BJ (cell line): ENCODE data around the gene TEX10. TPM values are rescaled to one million over a fixed set of nuclear protein-coding genes. Genes with fewer than 3 reads are reported as not detected.

Source experiments
- CTCF ChIA-PET: fragments of 350-600 bp; formaldehyde crosslinking; extraction: SDS; loops from one replicate; lab custom pipeline; 2021; ENCODE audit warnings: antibody characterized with exemption, inconsistent platforms; lab: Yijun Ruan, JAX
- POLR2A ChIA-PET: fragments of 300-600 bp; sonication (Branson Sonifier 250); formaldehyde crosslinking; extraction: SDS; loops from one replicate; lab custom pipeline; 2021; ENCODE audit warnings: antibody characterized with exemption; lab: Charles Lee
- DNase-seq: peaks from one replicate; pipeline ENCODE4 v3.0.0-alpha.2; 2011; ENCODE audit warnings: low read depth
- H3K27me3 ChIP-seq: 2 replicates; pipeline ENCODE4 v1.6.0; 2011; ENCODE audit warnings: low read length; ENCODE audit not compliant: control insufficient read depth, insufficient read depth
- H3K36me3 ChIP-seq: 2 replicates; pipeline ENCODE4 v1.5.1; 2011; ENCODE audit warnings: low read length; ENCODE audit not compliant: control insufficient read depth, insufficient read depth
- H3K4me3 ChIP-seq: 2 replicates; pipeline ENCODE4 v1.5.1; 2011; ENCODE audit warnings: low read depth, mild to moderate bottlenecking, control low read depth, low read length
- CTCF ChIP-seq: IDR thresholded peaks from 2 replicates; pipeline ENCODE4 v1.5.1; 2011; ENCODE audit warnings: low read depth, mild to moderate bottlenecking, control low read depth, inconsistent platforms, low read length, moderate library complexity; ENCODE audit not compliant: insufficient read depth
- polyA plus RNA-seq: library from polyadenylated mRNA; depleted of rRNA; stranded (reverse); fragments of >200 nt; gene quantifications from 2 replicates; pipeline ENCODE4 v1.2.3, GENCODE V29; 2011

TEX10 gene
- polyA plus RNA-seq, 1 experiment, result 12.8 TPM

- POLR2A ChIA-PET, result no interaction called here
Observed at GRCh38 chr9:100308965-100309564, 43.7 kb downstream of the TEX10 start.

DNA sequence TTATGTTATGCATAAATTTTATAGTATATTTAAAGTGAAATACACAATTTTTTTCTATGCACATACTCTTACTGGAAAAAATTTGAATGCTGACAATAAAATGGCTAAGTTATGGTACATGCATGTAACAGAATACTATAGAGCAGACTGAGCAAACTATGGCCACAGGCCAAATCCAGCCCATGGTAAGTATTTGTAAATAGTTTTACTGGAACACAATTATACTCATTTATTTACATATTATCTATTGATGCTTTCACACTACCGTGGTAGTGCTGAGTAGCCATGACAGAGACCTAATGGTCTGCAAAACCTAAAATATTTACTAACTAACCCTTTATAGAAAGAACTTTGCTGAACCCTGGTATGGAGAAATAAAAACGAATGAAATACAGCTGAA, 45.7 kb downstream of the TEX10 start:
- TF ChIP-seq CTCF, result no peak
- no peak for DNase-seq
- Histone ChIP-seq H3K27me3 (no peaks in the 10 kb centered on the region), H3K4me3 (no peak overlapping the region), H3K36me3 (peaks cover 4% of the 10 kb centered on the region)
- ChIA-PET POLR2A (no interaction called here), CTCF (interaction anchor here (0.6 kb wide), 1 partner anchor 318 kb away, joined by 3 read pairs; no protein-coding TSS in a partner anchor)

More at GRCh38 chr9:100308965-100309564, 43.7 kb downstream of the TEX10 start:
- no peak overlapping the region for H3K4me3 ChIP-seq
- H3K27me3 ChIP-seq, result no peaks in the 10 kb centered on the region
- H3K36me3 ChIP-seq, result peaks cover 2% of the 10 kb centered on the region; the same call in 1 of the 2 replicates
- no peak for TF ChIP-seq CTCF
- DNase-seq, result no peak
- CTCF ChIA-PET, result no interaction called here

DNA sequence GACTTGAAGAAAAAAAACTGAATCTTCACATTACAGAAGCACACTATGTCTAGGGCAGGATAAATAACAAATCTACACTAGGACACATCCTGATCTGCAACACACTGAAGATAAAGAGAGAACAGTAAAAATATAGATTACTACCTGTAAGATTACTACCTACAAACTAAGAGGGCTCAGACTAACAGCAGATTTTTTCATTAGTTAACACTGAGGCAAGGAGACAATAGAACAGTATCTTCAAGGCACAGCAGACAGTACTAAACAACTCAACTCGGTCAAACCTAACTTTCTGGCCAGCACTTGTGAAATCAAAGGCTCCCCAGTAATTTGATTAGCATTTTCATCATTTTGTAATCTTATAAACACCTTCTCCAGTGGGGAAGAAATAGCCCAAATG, 46.5 kb downstream of the TEX10 start:
- CTCF ChIA-PET, result interaction anchor here (1.3 kb wide), 1 partner anchor 10 kb away, joined by 3 read pairs; no protein-coding TSS in a partner anchor

GRCh38 chr9:100303747-100304146, 49.0 kb downstream of the TEX10 start:
- no peak overlapping the region for H3K4me3 ChIP-seq
- ChIA-PET CTCF (no interaction called here), POLR2A (no interaction called here)
- H3K36me3 ChIP-seq, result peaks cover 6% of the 10 kb centered on the region
- no peak for DNase-seq
- H3K27me3 ChIP-seq, result no peaks in the 10 kb centered on the region
- TF ChIP-seq CTCF, result no peak

More for the DNA sequence above, 46.5 kb downstream of the TEX10 start:
- Histone ChIP-seq H3K36me3 (peaks cover 4% of the 10 kb centered on the region), H3K4me3 (no peak overlapping the region), H3K27me3 (no peaks in the 10 kb centered on the region)
- DNase-seq, result no peak
- POLR2A ChIA-PET, result no interaction called here
- TF ChIP-seq CTCF, result no peak

GRCh38 chr9:100298378-100298777, 54.4 kb downstream of the TEX10 start:
- ChIA-PET CTCF (no interaction called here), POLR2A (no interaction called here)
- no peak overlapping the region for H3K4me3 ChIP-seq
- no peak for TF ChIP-seq CTCF
- DNase-seq, result no peak
- no peaks in the 10 kb centered on the region for H3K27me3 ChIP-seq
- peaks cover 12% of the 10 kb centered on the region for H3K36me3 ChIP-seq
